BE2C (cell line): Measurements from ENCODE around the gene LMOD1.

Experiments used
- DNase-seq: peaks from one replicate; pipeline ENCODE4 v3.0.0-alpha.2; 2020
- H3K27me3 ChIP-seq: fragments of 250-450 bp; sonication (Bioruptor Pico); 2 replicates; pipeline ENCODE4 v1.5.1; 2020; ENCODE audit warnings: mild to moderate bottlenecking
- H3K36me3 ChIP-seq: fragments of 250-450 bp; sonication (Bioruptor Pico); 2 replicates; pipeline ENCODE4 v1.5.1; 2020; ENCODE audit warnings: mild to moderate bottlenecking
- H3K4me1 ChIP-seq: fragments of 250-450 bp; sonication (Bioruptor Pico); 2 replicates; pipeline ENCODE4 v1.5.1; 2020
- H3K4me3 ChIP-seq: 2 replicates; pipeline ENCODE4 v1.5.1; 2011; ENCODE audit warnings: low read depth, low read length
- H3K9me3 ChIP-seq: fragments of 250-450 bp; sonication (Bioruptor Pico); 2 replicates; pipeline ENCODE4 v1.5.1; 2020
- CTCF ChIP-seq: IDR thresholded peaks from 2 replicates; pipeline ENCODE4 v1.5.1; 2012; ENCODE audit warnings: mild to moderate bottlenecking, low read depth, low read length

The LMOD1 gene

GRCh38 chr1:201884425-201884824, 61.9 kb downstream of the LMOD1 start:
- no peak for DNase-seq
- Histone ChIP-seq H3K27me3 (no peaks in the 10 kb centered on the region), H3K4me3 (no peak overlapping the region), H3K36me3 (no peaks in the 10 kb centered on the region), H3K4me1 (0 out of 2 replicates have a peak, but pooled peaks cover 3% of the 10 kb centered on the region), H3K9me3 (no peaks in the 10 kb centered on the region)
- TF ChIP-seq CTCF, result no peak

- DNase-seq, result no peak
- Histone ChIP-seq H3K4me3 (no peak overlapping the region), H3K9me3 (no peaks in the 10 kb centered on the region), H3K4me1 (0 out of 2 replicates have a peak, but pooled peaks cover 3% of the 10 kb centered on the region), H3K27me3 (no peaks in the 10 kb centered on the region), H3K36me3 (no peaks in the 10 kb centered on the region)
- TF ChIP-seq CTCF, result no peak
Measured at GRCh38 chr1:201883786-201884185, 62.6 kb downstream of the LMOD1 start.

- Histone ChIP-seq H3K4me1 (0 out of 2 replicates have a peak, but pooled peaks cover 3% of the 10 kb centered on the region), H3K4me3 (no peak overlapping the region), H3K36me3 (no peaks in the 10 kb centered on the region; the same call in 1 of the 2 replicates), H3K9me3 (no peaks in the 10 kb centered on the region), H3K27me3 (no peaks in the 10 kb centered on the region)
- no peak for TF ChIP-seq CTCF
- DNase-seq, result no peak
Measured at GRCh38 chr1:201883266-201883665, 63.1 kb downstream of the LMOD1 start.

- Histone ChIP-seq H3K9me3 (no peaks in the 10 kb centered on the region), H3K4me1 (0 out of 2 replicates have a peak, but pooled peaks cover 3% of the 10 kb centered on the region), H3K36me3 (no peaks in the 10 kb centered on the region; the same call in 1 of the 2 replicates), H3K4me3 (no peak overlapping the region), H3K27me3 (no peaks in the 10 kb centered on the region)
- TF ChIP-seq CTCF, result no peak; the same call in 1 of the 2 replicates
- DNase-seq, result no peak
Measured at GRCh38 chr1:201882665-201883132, 63.6 kb downstream of the LMOD1 start.

GRCh38 chr1:201881617-201882016, 64.7 kb downstream of the LMOD1 start:
- Histone ChIP-seq H3K9me3 (no peaks in the 10 kb centered on the region), H3K4me1 (0 out of 2 replicates have a peak, but pooled peaks cover 3% of the 10 kb centered on the region), H3K36me3 (no peaks in the 10 kb centered on the region; the same call in 1 of the 2 replicates), H3K27me3 (no peaks in the 10 kb centered on the region), H3K4me3 (no peak overlapping the region)
- DNase-seq, result no peak
- no peak for TF ChIP-seq CTCF

GRCh38 chr1:201880928-201881571, 65.3 kb downstream of the LMOD1 start:
- Histone ChIP-seq H3K4me3 (no peak overlapping the region), H3K9me3 (no peaks in the 10 kb centered on the region), H3K27me3 (no peaks in the 10 kb centered on the region), H3K36me3 (peaks cover 4% of the 10 kb centered on the region), H3K4me1 (0 out of 2 replicates have a peak, but pooled peaks cover 3% of the 10 kb centered on the region)
- TF ChIP-seq CTCF, result no peak
- no peak for DNase-seq
